ENCODE data around the gene DNMT3A.

GRCh38 chr2:25354116-25354515 lies 12.4 kb upstream of the DNMT3A start:
- no peak for TF ChIP-seq EZH2 (IDR thresholded peaks at IDR 0.05; ENCODE audit: low read depth, unreplicated experiment)
- no peak for TF ChIP-seq ZNF114 (CRISPR knock-in tag; IDR thresholded peaks at IDR 0.05)
- TF ChIP-seq CTCF (conservative IDR thresholded peaks at IDR 0.05; ENCODE audit: low read depth in 2 of 2), result no peak
- no peak for TF ChIP-seq POLR2AphosphoS5 (IDR thresholded peaks at IDR 0.05; ENCODE audit: low read depth)
- TF ChIP-seq STAT1 (IDR thresholded peaks at IDR 0.05; ENCODE audit: unreplicated experiment), result no peak
- TF ChIP-seq REST (IDR thresholded peaks at IDR 0.05; ENCODE audit: unreplicated experiment), result no peak
- no peak for TF ChIP-seq EZH2phosphoT487 (IDR thresholded peaks at IDR 0.05; ENCODE audit: unreplicated experiment)
- no peak for TF ChIP-seq CREB1 (CRISPR knock-in tag; IDR thresholded peaks at IDR 0.05; ENCODE audit: low read depth)
- no peak for TF ChIP-seq JUNB (IDR thresholded peaks at IDR 0.05; ENCODE audit: unreplicated experiment)
- TF ChIP-seq ZNF331 (CRISPR knock-in tag; IDR thresholded peaks at IDR 0.05; ENCODE audit: low read depth), result no peak
- TF ChIP-seq NANOG (IDR thresholded peaks at IDR 0.05; ENCODE audit: borderline replicate concordance), result no peak

Measured in GM23338 (cell line).